Measurements from ENCODE around the gene MAGEA10. TPM values are rescaled to one million over a fixed set of nuclear protein-coding genes. Genes with fewer than 3 reads are reported as not detected.

MAGEA10 gene
- total RNA-seq, 1 experiment from 2014 or later, result not detected

DNA sequence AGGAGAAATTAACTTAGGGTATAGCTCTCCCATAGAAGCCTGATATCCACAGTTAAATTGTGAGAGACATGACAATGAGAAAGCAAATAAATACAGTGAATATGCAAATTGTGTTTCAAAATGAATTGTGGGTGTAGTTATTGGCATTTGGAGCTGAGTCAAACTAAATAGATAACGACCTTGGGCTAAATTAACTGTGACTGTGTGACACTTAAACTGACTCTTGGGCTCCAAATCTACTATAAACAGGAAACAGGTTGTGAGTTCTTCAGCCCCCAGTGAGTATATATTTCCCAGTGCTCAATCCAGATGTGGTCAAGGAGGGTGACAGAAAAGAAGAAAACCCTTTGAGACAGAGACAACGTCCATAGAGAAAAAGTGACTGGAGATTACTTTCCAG lies 11.3 kb upstream of the MAGEA10 start:
- H3K9me3 Mint-ChIP-seq (ENCODE audit: unreplicated experiment), result no peaks in the 10 kb centered on the region
- H3K4me1 Mint-ChIP-seq (ENCODE audit: low read depth, unreplicated experiment), result no peaks in the 10 kb centered on the region
- Histone ChIP-seq H3K27me3 (replicated peaks; ENCODE audit: control insufficient read depth, insufficient read depth, low read length) (no peaks in the 10 kb centered on the region), H3K36me3 (ENCODE audit: control insufficient read depth, insufficient read depth, low read length) (no peaks in the 10 kb centered on the region), H3K4me1 (no peaks in the 10 kb centered on the region), H3K9me3 (no peaks in the 10 kb centered on the region), H3K4me3 (ENCODE audit: low read depth, low read length) (no peak overlapping the region)
- H3K27ac Mint-ChIP-seq (ENCODE audit: unreplicated experiment), result no peak overlapping the region
- ChIA-PET CTCF (no interaction called here), POLR2A (no interaction called here)
- peaks cover 6% of the 10 kb centered on the region for H3K27me3 Mint-ChIP-seq (ENCODE audit: insufficient read depth, unreplicated experiment)
- no peak for DNase-seq
- H3K4me3 Mint-ChIP-seq (ENCODE audit: unreplicated experiment), result no peak overlapping the region
- TF ChIP-seq, protein P1, sequence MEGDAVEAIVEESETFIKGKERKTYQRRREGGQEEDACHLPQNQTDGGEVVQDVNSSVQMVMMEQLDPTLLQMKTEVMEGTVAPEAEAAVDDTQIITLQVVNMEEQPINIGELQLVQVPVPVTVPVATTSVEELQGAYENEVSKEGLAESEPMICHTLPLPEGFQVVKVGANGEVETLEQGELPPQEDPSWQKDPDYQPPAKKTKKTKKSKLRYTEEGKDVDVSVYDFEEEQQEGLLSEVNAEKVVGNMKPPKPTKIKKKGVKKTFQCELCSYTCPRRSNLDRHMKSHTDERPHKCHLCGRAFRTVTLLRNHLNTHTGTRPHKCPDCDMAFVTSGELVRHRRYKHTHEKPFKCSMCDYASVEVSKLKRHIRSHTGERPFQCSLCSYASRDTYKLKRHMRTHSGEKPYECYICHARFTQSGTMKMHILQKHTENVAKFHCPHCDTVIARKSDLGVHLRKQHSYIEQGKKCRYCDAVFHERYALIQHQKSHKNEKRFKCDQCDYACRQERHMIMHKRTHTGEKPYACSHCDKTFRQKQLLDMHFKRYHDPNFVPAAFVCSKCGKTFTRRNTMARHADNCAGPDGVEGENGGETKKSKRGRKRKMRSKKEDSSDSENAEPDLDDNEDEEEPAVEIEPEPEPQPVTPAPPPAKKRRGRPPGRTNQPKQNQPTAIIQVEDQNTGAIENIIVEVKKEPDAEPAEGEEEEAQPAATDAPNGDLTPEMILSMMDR (IDR thresholded peaks at IDR 0.05; ENCODE audit: insufficient read depth in 1 of 2, low read depth in 1 of 2, low read length in 1 of 2, severe bottlenecking in 1 of 2, unreplicated experiment in 1 of 2), result no peak
- BruUV-seq (replicated peaks), result no TSS peak
- no peaks in the 10 kb centered on the region for H3K36me3 Mint-ChIP-seq (ENCODE audit: insufficient read depth, unreplicated experiment)
- intact Hi-C loops (cut with micrococcal nuclease; ENCODE audit: unreplicated experiment), result no loop called here

DNA sequence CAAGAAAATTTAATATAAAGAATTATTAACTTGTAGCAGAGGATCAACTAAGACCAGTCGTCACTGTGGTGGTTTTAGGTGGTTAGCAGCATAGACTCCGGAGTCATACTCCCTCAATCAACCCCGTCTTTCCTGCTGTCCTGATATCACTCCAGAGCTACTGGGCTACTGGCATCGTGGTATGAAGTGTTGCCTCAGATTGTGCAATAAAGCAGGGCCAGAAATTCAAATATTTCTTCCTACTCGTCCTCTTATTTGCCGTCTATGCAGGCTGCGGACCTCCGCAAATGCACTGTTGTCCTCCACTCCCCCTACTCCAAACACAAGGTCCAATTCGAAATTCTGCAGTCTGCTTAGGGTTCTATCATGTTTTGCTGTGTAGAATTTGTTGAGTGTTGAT lies 1.2 kb upstream of the MAGEA10 start:
- ChIA-PET POLR2A (no interaction called here), CTCF (no interaction called here)
- no TSS peak for BruUV-seq (replicated peaks)
- Histone ChIP-seq H3K36me3 (ENCODE audit: control insufficient read depth, insufficient read depth, low read length) (no peaks in the 10 kb centered on the region), H3K4me1 (no peaks in the 10 kb centered on the region), H3K4me3 (ENCODE audit: low read depth, low read length) (no peak overlapping the region), H3K9me3 (no peaks in the 10 kb centered on the region), H3K27me3 (replicated peaks; ENCODE audit: control insufficient read depth, insufficient read depth, low read length) (no peaks in the 10 kb centered on the region)
- intact Hi-C loops (cut with micrococcal nuclease; ENCODE audit: unreplicated experiment), result no loop called here
- no peaks in the 10 kb centered on the region for H3K9me3 Mint-ChIP-seq (ENCODE audit: unreplicated experiment)
- peaks cover 3% of the 10 kb centered on the region for H3K27me3 Mint-ChIP-seq (ENCODE audit: insufficient read depth, unreplicated experiment)
- no peaks in the 10 kb centered on the region for H3K36me3 Mint-ChIP-seq (ENCODE audit: insufficient read depth, unreplicated experiment)
- no peak overlapping the region for H3K27ac Mint-ChIP-seq (ENCODE audit: unreplicated experiment)
- TF ChIP-seq, protein P1 (IDR thresholded peaks at IDR 0.05; ENCODE audit: insufficient read depth in 1 of 2, low read depth in 1 of 2, low read length in 1 of 2, severe bottlenecking in 1 of 2, unreplicated experiment in 1 of 2), result no peak
- no peak for DNase-seq
- no peak overlapping the region for H3K4me3 Mint-ChIP-seq (ENCODE audit: unreplicated experiment)
- no peaks in the 10 kb centered on the region for H3K4me1 Mint-ChIP-seq (ENCODE audit: low read depth, unreplicated experiment)

DNA sequence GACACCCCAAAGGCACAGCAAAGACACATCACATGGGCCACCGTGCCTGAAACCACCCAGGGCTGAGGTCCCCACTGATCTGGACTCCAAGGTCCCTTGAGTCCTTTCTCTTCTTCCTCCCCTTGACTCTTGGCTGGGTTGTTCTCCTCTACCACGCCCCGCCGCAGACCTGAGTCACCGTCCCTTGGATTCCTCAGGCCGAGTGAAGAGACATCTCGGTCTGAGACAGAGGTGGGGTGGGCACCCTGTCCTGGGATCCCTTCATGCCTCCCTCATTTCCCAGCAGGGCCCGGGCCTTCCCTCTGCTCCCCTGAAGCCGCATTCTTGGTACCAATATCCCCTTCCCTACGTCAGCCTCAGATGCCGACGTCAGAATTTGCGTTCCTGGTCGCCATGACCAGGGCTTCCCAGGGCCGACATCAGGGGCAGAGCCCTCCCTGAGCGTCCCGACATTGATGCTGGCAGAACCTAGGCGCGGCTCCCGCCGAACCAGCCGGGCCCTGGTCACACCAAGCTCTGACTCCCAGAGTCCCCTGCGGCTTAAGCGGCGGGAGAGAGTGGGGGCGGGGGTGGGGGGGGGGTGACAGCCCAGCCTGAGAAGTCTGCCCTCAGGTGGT lies 498 bp downstream of the MAGEA10 start:
- DNase-seq, result no peak
- H3K36me3 ChIP-seq (ENCODE audit: control insufficient read depth, insufficient read depth, low read length), result no peaks in the 10 kb centered on the region
- no peaks in the 10 kb centered on the region for H3K36me3 Mint-ChIP-seq (ENCODE audit: insufficient read depth, unreplicated experiment)
- no peaks in the 10 kb centered on the region for H3K4me1 ChIP-seq
- no peak overlapping the region for H3K4me3 Mint-ChIP-seq (ENCODE audit: unreplicated experiment)
- H3K4me1 Mint-ChIP-seq (ENCODE audit: low read depth, unreplicated experiment), result no peaks in the 10 kb centered on the region
- TF ChIP-seq, protein P1 (IDR thresholded peaks at IDR 0.05; ENCODE audit: insufficient read depth in 1 of 2, low read depth in 1 of 2, low read length in 1 of 2, severe bottlenecking in 1 of 2, unreplicated experiment in 1 of 2), result no peak
- intact Hi-C loops (cut with micrococcal nuclease; ENCODE audit: unreplicated experiment), result no loop called here
- CTCF ChIA-PET, result no interaction called here
- no peak overlapping the region for H3K4me3 ChIP-seq (ENCODE audit: low read depth, low read length)
- H3K27ac Mint-ChIP-seq (ENCODE audit: unreplicated experiment), result no peak overlapping the region
- H3K9me3 ChIP-seq, result no peaks in the 10 kb centered on the region
- POLR2A ChIA-PET, result no interaction called here
- H3K9me3 Mint-ChIP-seq (ENCODE audit: unreplicated experiment), result no peaks in the 10 kb centered on the region
- no TSS peak for BruUV-seq (replicated peaks)
- H3K27me3 Mint-ChIP-seq (ENCODE audit: insufficient read depth, unreplicated experiment), result peaks cover 3% of the 10 kb centered on the region
- no peaks in the 10 kb centered on the region for H3K27me3 ChIP-seq (replicated peaks; ENCODE audit: control insufficient read depth, insufficient read depth, low read length)
